AG04450 (cell line): ENCODE results near the gene INPP5A. TPM values are rescaled to one million over a fixed set of nuclear protein-coding genes. Genes with fewer than 3 reads are reported as not detected.

ENCODE experiments used
- CTCF ChIA-PET: fragments of 300-600, 350-600 bp; formaldehyde crosslinking; extraction: SDS; loops from one replicate; lab custom pipeline; 2022; ENCODE audit warnings: antibody characterized with exemption, inconsistent platforms; lab: Charles Lee
- POLR2A ChIA-PET: fragments of 350-600 bp; formaldehyde crosslinking; extraction: SDS; loops from one replicate; lab custom pipeline; 2021; ENCODE audit warnings: antibody characterized with exemption, inconsistent platforms; lab: Yijun Ruan, JAX
- DNase-seq: peaks from one replicate; pipeline ENCODE4 v3.0.0-alpha.2; 2011; ENCODE audit warnings: low read depth, low spot score
- H3K27ac ChIP-seq: one replicate; pipeline ENCODE4 v1.5.1; 2012; ENCODE audit warnings: low read depth, low read length, control low read depth
- H3K27me3 ChIP-seq: one replicate; pipeline ENCODE4 v1.6.0; 2012; ENCODE audit warnings: low read length; ENCODE audit not compliant: control insufficient read depth, insufficient read depth
- H3K4me3 ChIP-seq: 2 replicates; pipeline ENCODE4 v1.5.1; 2011; ENCODE audit warnings: mild to moderate bottlenecking, low read depth, low read length, control low read depth
- H3K9me3 ChIP-seq: 2 replicates; pipeline ENCODE4 v1.5.1; 2012; ENCODE audit warnings: low read length; ENCODE audit not compliant: control insufficient read depth, insufficient read depth
- CTCF ChIP-seq: IDR thresholded peaks from 2 replicates; pipeline ENCODE4 v1.5.1; 2011; ENCODE audit warnings: low read depth, low read length, control low read depth, inconsistent platforms
- polyA plus RNA-seq: library from polyadenylated mRNA; depleted of rRNA; stranded (reverse); fragments of >200 nt; gene quantifications from 2 replicates; pipeline ENCODE4 v1.2.3, GENCODE V29; 2011

The INPP5A gene
- polyA plus RNA-seq, 1 experiment, result 22.5 TPM

- TF ChIP-seq CTCF, result no peak
- CTCF ChIA-PET, result no interaction called here
- DNase-seq, result no peak
These were observed 28.8 kb upstream of the INPP5A start for GRCh38 chr10:132508581-132509443.

GRCh38 chr10:132509506-132510173 lies 27.9 kb upstream of the INPP5A start:
- Histone ChIP-seq H3K4me3 (no peak overlapping the region), H3K27me3 (peaks cover 8% of the 10 kb centered on the region), H3K9me3 (peaks cover 9% of the 10 kb centered on the region), H3K27ac (no peak overlapping the region)
- TF ChIP-seq CTCF, result no peak
- CTCF ChIA-PET, result no interaction called here
- no peak for DNase-seq
- POLR2A ChIA-PET, result no interaction called here

More at GRCh38 chr10:132508581-132509443, 28.8 kb upstream of the INPP5A start:
- no peak overlapping the region for H3K27ac ChIP-seq
- POLR2A ChIA-PET, result no interaction called here
- H3K4me3 ChIP-seq, result no peak overlapping the region
- peaks cover 9% of the 10 kb centered on the region for H3K27me3 ChIP-seq
- H3K9me3 ChIP-seq, result peaks cover 10% of the 10 kb centered on the region

GRCh38 chr10:132510174-132510611 lies 27.4 kb upstream of the INPP5A start:
- H3K27ac ChIP-seq, result no peak overlapping the region
- POLR2A ChIA-PET, result no interaction called here
- CTCF ChIA-PET, result no interaction called here
- peaks cover 8% of the 10 kb centered on the region for H3K27me3 ChIP-seq
- TF ChIP-seq CTCF, result no peak
- no peak overlapping the region for H3K4me3 ChIP-seq
- H3K9me3 ChIP-seq, result peaks cover 4% of the 10 kb centered on the region
- no peak for DNase-seq

GRCh38 chr10:132511121-132512051 lies 26.2 kb upstream of the INPP5A start:
- CTCF ChIA-PET, result no interaction called here
- POLR2A ChIA-PET, result no interaction called here
- Histone ChIP-seq H3K27me3 (peaks cover 8% of the 10 kb centered on the region), H3K4me3 (no peak overlapping the region), H3K27ac (no peak overlapping the region), H3K9me3 (peaks cover 4% of the 10 kb centered on the region)
- no peak for TF ChIP-seq CTCF
- DNase-seq, result no peak
